Stimulated activated CD8-positive, alpha-beta memory T cell treated with anti-CD3 and anti-CD28 coated beads, Interleukin-7, amount 100 ng/mL, for 1 hour (primary cell): ENCODE data around the gene PODXL2.
"Not testable (repeated sequence)": the region's sequence is repeated elsewhere in the genome, so short reads cannot be mapped to it uniquely, and the experiment has no call there.

Experiments used
- DNase-seq, 2 donors: peaks; one replicate each; pipeline ENCODE4 v3.0.0-alpha.2; 2020; ENCODE audit warnings: low read depth in 2 of 2

PODXL2 gene

DNA sequence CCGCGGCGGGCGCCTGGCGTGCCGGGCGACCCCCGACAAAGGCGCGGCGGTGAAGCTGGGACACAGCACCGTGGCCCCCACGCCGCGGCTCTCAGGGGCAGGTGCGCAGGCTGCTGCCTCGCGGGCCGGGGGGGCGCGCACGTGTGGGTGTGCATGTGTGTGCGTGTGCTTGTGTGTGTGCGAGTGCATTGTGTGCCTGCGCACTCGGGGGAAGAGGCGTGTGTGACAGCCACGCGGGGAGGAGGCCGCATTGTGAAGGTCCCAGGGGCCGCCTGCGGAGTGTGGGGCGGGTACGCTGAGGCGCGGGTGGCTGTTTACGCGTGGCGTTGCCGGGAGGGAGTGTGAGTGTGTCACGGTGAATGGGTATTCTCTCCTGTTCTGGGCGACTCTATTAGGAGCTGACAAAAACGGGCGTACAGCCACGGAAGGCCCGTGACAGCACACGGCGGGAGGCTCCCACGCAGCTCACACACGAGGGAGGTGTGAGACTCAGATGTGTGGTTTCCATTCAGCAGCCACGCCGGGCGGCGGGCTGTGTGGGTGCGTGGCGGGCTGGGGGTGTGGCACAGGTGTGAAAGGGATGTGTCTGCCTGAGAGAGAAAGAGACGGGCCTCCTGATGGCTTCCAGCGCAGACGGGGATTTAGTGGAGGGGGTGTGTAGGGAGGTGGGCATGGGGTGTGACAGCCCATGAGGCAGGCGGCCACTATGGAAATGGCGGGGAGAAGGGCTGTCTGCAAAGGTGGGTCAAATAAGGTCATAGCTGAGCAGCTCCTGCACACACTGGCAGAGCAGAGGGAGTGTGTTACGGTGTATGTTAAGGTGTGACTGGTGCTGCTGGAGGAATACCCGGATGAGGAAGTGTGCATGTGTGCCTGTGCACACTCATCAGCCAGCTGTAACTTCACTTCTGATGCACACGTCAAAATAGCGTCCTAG lies 750 bp downstream of the PODXL2 start:
- no peak for DNase-seq

DNA sequence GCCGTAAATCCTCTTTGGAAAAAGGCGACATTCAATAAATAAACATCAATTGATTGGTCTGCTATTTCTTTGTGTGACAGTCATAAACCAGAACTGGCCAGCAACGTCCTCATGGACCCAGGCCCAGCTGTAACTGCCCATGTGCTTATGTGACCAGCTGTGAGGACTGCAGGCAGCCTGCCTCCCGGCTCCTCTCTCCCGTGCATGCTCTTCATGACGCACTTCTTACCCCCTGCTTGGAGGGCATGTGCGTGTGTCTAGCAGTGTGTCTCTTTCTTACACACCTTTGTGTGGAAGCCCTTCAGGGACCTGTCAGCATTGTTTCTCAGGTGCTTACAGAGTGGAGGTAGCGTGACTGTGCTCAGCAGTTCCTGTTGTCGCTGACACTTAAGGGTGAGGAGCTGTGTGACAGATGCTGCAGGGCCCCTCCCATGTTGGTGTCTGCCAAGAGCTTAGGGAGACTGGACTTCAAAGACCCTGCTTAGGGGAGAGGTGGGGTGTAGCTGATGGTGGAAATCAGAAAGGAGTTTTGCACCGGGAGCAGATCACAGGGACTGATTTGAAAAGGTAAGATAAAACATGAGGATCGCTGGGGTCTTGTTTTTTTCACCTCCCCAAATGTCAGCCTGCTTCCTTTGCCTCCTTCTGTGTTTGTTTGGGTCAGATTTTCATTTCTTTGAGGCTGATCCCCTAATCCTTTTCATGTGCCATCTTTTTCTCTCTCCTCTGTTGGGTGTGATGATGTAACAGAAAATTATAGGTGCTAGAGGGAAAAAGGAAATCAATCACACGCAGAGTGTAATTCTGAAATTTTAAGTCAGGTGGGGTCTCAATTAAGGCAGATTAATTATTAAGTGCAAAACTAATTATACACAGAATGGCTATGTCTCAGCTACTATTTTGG lies 2.1 kb downstream of the PODXL2 start:
- no peak for DNase-seq

DNA sequence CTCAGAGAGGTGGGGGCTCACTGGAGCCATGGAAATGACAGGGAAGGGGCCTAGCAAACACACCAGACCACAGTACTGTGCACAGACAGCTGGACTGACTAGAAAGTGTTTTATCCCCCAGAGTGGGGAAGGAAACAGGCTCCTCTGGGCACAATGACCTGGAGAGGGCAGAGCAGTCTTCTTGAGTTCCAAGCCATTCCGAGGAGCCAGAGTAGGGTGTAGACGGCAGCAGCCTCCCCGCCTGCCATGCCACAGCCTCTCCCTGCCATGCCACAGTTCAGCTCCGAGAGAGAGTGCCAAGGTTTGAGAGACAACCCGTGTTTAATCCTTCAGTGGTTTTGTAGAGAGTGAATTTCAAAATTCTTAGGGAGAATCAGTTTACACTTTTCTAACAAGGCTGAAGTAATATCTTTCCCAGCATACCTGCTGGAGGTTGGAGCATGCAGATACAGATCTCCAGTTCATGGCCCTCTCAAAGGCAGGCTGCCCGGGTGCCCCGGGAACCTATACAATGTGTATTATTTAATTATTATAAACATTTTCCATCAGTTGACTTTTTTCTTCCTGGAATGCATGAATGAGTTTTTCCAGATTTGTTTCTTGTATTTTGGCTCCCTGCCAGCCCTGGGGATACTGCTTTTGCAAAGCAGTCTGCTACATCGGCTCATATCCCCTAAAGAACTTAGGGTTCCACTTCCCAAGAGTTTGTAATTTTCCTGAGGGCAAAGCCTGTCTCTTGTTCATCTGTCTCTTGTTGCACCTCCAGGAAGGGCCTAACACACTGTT lies 3.2 kb downstream of the PODXL2 start:
- no peak for DNase-seq

DNA sequence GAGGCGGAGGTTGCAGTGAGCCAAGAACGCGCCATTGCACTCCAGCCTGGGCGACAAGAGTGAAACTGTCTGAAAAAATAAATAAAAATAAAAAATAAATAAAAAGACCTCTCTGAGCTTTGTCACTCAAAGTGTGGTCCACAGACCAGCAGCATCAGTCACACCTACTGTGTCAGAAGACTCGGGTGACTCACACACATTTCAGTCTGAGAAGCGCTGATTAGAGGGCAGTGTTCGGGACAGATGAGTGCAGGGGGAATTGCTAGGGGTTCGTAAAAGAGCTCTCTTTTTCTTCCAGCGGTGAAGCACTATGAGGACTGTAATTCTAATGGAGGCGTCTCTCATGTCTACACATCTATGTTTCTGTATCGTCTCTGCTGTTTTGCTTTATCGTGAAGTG lies 5.7 kb downstream of the PODXL2 start:
- DNase-seq: no peak

DNA sequence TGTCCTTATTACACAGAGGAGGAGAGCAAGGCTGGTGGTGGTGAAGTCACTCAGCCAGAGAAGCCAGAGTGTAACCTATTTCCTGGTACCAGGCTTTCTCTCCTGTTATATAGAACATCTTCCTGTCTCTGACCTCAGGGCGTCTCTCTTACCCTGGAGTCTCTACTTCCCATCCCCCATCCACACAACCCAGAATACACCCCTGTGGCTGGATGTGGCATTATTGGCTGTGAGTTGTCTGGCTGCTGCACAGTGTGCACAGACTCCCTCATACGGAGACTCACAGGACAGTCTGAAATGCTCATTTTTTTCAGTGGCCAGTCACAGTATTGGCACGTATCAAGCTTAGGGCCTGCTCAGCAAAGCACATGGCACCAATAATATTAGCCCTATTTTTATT lies 8.6 kb downstream of the PODXL2 start:
- no peak for DNase-seq

DNA sequence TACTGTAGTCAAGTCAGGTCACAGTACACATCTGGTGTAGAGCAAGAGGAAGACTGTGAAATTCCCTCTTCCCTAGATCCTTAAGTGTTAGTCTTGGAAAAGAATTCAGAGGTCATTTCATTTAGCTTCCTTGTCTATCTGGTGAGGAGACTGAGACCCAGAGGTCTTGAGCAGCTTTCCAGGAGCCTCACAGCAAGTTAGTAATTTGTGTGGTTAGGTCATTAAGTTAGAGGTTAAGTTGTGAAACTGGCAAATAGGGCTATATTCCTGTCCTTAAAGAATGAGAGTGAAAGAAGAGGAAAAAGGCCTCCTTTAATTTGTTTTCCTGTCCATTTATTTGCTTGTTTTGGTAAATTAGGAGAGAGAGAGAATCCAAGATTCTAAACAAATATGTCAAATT lies 9.0 kb downstream of the PODXL2 start:
- DNase-seq: no peak

DNA sequence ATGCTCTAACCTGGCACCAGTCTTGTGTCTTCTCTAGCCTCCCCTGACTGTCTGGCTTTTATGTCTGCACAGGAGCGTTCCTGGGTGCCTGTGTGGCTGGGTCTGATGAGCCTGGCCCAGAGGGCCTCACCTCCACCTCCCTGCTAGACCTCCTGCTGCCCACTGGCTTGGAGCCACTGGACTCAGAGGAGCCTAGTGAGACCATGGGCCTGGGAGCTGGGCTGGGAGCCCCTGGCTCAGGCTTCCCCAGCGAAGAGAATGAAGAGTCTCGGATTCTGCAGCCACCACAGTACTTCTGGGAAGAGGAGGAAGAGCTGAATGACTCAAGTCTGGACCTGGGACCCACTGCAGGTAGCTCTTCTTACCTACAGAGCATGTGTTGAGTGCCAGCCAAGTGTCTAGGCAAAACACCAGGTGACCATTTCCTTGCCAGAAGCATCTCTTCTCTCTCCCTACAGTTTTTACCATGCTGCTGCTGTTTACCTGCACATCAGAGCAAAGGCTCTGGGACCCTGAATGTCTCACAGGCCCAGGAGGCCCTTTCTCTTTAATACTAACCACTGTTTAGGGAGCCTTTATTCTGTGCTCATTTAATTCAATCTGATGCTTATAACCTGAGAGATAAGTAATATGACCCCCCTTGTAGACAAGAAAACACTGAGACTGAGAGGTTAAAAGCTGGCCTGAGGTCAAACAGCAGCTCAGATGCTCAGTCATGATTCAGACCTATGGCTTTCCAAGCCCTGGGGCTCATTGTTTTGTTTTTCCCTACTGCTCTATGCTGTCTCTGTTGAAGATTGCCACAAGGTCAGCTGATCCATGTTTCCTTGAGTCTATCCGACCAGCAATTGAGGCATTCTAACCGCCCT lies 10.4 kb downstream of the PODXL2 start:
- no peak for DNase-seq

DNA sequence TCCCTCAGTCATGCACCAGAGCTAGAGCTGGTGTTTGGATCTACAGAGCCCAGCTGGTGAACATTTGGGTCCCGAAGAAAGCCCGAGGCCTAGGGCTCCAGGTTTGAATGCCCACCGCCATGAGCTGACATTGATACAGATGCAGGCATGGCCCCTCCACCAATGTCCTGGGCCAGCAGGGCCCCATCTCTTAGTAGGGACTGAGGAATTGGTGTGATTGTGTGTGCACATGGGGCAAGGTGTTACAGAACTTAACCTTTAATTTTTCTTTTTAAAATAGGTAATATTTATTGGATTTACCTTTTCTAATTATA lies 11.0 kb downstream of the PODXL2 start:
- DNase-seq: no peak

DNA sequence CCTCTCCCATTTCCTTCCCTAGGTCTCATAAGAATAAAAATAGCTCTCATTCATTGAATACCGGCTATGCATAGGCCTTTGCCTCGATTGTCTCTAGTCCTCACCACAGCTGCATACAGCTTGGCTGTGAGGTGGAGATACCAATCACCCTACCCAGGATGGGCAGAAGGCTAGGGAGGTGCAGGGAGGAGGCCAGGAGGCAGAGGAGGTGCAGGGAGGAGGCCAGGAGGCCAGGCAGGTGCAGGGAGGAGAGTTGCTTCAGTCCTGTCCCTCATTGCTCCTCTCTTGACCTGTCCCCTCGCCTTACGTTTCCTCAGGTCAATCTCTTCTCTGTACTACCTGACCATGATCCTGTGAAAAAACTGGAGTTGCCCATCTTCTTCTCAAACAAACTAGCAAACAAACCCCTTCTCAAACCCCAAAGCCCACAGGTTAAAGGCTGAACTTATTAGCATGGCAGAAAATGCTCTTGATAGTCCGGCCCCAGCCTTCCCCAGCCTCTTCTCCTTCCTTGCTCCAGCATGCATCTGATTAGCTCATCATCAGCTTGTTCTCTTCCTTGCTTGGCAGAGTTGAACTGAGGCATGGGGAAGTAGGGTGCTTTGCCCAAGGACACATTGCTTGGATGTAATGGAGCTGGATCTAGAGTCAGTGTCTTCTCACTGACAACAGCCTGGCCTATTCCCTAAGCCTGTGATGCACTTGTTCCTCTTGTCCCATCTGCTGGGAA lies 15.8 kb downstream of the PODXL2 start:
- DNase-seq: no peak

DNA sequence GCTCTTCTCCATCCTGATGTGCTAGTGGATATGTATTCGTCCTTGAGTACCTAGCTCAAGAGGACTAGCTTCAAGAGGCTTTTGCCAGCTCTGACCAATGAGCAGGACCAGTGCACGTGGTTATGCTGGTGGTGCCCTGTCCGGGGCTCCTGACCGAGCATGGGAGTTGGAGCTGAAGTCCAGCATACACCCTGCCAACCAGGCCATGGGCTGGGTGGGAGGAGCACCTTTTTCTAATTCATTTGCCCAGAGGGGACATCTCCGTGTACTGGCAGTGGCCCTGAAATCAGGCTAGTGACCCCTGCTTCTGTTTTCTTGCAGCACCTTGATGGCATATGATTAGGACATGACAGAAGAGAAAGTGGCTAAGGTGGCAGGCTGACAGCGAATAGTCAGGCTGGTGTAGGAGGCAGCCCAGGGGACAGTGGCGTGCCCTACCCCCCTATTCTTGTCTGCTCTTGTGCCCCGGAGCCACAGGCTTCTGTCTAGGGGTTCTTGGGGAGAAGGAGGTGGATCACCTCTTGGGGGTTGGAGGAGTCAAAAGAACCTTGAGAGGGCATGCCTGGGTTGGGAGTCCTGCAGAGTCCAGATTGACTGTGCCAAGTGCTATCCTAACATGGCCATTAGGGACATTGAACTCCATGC lies 16.5 kb downstream of the PODXL2 start:
- no peak for DNase-seq

DNA sequence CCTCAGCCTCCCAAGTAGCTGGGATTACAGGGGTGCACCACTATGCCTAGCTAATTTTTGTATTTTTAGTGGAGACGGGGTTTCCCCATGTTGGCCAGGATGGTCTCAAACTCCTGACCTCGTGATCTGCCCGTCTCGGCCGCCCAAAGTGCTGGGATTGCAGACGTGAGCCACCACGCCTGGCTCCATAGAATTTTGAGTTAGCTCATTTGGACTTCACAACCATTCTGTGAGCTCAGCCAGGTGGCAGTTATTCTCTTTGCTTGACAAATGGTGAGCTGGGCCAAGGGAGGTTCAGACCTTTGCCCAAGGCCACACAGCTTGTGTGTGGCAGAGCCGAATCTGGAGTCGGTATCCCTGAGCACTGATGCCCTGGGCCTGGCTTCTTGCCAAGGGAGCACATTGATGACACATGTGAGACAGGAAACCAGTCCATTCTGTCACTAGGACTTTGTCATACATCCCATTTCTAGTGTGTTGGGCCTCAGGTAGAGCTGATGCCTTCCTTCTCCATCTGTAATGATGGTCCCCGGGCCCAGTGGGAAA lies 17.6 kb downstream of the PODXL2 start:
- DNase-seq: no peak

DNA sequence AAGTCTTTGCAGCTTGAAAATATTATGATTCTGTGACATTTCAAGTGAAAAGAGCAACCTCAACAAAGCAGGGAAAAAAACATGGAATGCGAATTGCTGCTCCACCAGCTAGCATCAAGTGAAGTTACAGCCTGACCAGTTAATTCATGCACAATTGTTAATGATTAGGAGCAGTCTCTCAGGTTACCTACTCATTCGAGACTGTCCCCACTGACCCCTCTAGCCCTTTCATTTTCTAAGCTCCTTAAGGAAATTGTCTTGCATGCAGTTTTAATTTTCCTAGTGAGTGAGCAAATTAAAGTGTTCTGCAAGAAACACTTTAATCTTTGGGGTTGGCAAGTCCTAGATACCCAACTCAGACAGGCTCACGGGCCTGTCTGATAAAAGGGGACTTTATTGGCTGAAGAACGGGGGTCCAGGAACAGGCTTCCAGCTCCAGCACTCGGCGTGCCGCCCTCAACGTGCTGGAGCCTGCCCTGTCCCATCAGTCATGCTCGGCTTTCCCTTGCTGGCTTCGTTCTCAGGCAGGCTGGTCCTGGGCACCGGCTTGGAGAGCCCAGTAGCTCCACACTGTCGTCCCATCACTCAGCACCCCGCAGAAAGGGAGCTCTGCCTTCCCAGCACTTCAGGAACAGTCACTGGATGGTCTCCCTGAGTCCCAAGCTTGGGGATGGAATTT lies 18.3 kb downstream of the PODXL2 start:
- DNase-seq: no peak

DNA sequence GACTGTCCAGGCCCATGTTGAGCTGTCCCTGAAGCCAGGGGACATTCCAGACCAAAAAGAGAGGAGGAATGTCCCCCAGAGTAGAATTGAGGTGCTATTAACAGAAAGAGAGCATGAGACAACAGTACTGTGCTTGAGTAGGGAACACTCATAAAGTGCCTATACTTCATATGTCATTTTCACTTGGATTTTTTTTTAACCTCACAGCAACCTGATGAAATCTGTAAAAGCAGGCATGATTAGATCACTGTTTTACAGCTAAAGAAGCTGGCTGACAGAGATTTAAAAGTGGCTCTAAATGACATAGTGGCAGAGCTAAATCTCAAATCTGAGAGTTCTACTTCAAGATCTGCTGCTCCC lies 18.8 kb downstream of the PODXL2 start:
- no peak for DNase-seq

DNA sequence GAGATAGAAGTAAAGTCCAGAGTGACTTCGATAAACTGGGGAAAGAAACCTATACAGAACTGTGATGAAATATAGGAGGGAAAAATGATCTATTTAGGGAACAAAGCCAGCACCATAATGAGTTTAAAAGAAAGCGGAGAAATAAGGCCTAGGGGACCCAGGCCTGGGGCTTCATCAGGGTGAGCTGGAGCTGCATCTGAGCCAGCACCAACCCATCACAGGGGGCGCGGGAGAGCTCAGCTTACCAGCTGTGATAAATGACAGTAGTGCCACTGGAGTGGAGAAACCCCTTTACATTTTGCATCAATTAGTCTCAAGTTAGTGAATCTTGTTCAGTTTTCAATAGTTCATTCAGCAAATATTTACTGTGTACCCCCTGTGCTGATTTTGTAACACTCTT lies 21.3 kb downstream of the PODXL2 start:
- no peak for DNase-seq

DNA sequence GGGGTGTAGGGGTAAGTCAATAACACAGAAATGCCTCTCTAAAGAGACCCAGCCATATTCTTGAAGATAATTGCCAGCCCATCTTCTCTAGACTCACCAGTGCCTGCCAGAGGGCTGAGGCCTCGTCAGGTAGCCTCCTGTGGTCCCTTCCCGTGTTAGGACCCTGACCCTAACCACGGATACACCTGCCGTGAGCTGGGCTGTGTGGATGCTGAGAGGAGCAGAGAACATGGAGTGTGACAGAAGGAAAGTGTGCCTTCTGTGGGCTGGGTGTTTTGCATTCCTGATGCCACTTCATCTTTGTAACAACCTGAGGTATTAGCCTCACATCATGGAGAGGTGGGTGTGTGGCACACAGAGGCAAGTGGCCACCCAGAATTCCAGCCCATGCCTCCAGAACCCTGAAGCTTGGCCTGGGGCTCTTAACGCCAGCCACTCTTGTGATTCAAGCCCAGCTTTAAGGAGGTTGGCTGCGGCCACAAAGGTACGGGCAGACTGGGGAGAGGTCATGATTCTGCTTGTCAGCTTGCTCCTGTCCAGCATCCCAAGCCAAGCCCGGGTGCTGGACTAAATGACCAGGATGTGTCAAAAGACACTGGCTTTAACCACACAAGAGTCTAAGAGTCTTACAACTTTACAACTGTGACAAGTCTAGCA lies 22.7 kb downstream of the PODXL2 start:
- DNase-seq: no peak

DNA sequence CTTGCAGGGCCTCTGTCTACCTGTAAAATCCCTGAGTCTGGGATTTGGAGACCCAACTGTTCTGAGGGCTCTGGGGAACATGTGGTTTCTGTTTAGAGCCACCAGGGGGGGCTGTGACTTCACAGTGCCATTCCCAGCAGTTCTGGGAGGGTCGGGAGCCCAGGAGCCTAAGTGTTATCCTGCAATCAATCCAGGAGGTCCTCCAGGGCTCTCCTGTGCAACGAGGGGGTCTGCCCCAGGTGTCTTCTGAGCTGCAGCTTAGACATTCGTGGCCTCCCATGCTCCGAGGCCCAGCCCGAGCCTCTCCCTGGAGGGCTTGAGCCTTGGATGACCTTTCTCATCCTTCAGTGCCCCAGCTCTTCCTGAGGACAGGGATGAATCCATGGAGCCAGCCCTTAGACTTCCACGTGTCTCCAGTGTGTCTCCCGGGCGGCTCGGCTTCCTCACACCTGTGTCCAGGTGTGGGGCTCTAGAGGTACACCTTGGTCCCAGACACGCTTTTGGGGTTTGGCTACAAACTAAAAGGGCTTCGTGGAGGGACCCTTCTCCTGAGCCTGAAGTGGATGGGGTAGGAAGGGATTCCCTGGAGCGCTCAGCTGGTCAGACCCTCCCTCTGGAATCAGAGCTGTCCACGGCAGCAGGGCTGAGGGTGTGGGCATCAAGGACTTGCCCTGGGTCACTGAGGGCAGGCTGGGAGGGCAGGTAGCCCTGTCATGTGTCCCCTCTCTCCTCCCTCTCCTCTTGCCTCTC lies 23.4 kb downstream of the PODXL2 start:
- no peak for DNase-seq

DNA sequence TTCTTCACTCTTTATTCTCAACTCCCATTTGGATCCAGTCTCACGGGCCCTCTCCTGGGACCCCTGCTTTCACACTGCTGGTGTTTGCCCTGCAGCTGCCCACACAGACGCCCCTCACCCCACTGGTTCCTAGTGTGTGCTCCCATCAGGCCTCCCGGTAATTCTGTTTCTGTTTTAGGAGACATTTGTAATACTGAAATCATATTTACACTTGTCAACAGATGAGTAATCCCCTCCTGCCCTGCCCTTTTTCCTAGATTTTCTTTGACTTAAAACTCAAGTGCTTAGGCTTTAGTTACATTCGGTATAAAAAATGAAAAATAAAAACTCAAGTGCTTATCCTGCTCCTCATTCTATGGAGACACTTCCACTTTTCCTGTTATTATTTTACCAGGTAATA lies 25.4 kb downstream of the PODXL2 start:
- DNase-seq: no peak

DNA sequence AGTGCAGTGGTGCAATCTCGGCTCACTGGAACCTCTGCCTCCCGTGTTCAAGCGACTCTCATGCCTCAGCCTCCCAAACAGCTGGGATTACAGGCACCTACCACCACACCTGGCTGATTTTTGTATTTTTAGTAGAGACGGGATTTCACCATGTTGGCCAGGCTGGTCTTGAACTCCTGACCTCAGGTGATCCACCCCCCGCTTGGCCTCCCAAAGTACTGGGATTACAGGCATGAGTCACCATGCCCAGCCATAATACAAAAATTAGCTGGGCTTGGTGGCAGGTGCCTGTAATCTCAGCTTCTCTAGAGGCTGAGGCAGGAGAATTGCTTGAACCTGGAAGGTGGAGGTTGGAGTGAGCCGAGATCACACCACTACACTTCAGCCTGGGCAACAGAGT lies 26.0 kb downstream of the PODXL2 start:
- DNase-seq: not testable (repeated sequence)
